GM12892 (cell line): ENCODE data around the gene CSTB.

Source experiments
- POLR2AphosphoS5 ChIP-seq: IDR thresholded peaks from 2 replicates; pipeline ENCODE4 v1.6.1; 2011; ENCODE audit warnings: low read depth, low read length, control low read depth
- TAF1 ChIP-seq: IDR thresholded peaks from 2 replicates; pipeline ENCODE4 v1.6.1; 2011; ENCODE audit warnings: low read depth, mild to moderate bottlenecking, control low read depth, low read length, borderline replicate concordance

DNA sequence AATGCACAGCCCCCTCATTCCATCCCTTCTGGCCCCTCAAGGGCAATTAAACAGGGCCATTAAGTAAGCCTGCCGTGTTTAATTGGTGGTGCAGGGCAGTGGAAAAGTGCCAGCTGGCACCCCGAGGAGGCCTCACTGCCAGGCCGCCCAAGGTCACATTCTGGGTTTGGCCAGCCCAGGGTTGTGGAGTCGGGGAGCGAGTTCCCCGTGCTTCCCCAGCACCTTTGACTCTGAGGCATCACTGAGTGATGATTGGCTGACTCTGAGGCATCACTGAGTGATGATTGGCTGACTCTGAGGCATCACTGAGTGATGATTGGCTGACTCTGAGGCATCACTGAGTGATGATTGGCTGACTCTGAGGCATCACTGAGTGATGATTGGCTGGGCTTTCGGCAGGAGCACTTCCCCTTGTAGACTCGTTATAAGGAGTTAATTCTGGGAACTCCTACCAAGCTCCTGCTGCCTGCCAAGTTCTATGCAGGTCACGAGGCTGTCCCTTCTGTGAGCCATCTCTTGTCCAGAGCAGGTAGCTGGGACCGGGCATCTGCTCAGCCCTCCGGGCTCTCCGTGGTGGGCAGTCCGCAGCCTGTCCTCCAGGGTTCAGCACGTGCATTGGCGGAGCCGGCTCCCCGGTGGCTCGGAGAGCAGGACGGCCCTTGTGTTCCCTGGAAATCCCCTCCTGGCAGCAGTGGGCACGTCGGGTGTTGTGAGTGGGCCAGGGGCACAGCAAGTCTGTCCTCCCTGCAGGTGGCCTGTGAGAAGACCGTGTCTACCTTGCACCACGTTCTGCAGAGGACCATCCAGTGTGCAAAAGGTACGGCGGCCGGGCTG is 20.9 kb downstream of the CSTB start:
- TF ChIP-seq POLR2AphosphoS5 = no peak
- no peak for TF ChIP-seq TAF1
